Left hindlimb (tissue), 1 donor: ENCODE data around the gene BBS12.
"Not testable (repeated sequence)": the region's sequence is repeated elsewhere in the genome, so short reads cannot be mapped to it uniquely, and the experiment has no call there.

ENCODE experiments used
- DNase-seq: peaks from one replicate; pipeline ENCODE4 v3.0.0-alpha.2; 2018

Gene BBS12

DNA sequence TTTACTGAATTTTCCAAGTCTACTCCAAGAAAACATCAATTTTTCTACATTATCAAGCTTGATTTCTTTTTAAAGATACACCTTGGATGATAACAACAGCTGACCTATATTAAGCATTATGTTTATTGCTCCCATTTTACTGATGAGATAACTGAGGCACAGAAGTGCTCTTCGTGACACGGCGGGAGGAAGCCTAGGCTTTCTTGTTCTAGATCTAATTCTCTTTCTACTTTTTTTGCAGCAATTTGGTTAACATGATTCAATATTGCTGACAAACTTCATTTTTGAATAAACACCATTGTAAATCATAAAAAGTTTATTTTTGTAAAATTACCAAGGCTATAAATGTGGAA, 33.8 kb downstream of the BBS12 start:
- no peak for DNase-seq

DNA sequence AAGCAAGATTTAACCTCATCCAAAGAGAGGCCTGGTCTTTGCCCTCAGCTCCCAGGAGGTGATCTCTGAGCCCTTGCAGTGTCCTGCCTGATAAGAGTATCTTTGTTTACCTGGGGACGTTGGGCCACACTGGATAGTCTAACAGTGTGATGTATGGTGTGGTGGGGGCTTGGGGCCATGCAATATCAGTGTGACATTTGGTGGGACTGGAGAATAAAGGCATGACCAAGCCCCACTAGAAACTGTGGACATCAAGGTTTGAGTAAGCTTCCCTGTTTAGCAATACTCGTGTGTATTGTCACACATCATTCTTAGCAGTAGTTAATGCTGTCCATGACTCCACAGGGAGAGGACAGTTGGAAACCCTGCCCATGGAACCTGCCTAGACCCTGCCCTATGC, 34.4 kb downstream of the BBS12 start:
- no peak for DNase-seq

DNA sequence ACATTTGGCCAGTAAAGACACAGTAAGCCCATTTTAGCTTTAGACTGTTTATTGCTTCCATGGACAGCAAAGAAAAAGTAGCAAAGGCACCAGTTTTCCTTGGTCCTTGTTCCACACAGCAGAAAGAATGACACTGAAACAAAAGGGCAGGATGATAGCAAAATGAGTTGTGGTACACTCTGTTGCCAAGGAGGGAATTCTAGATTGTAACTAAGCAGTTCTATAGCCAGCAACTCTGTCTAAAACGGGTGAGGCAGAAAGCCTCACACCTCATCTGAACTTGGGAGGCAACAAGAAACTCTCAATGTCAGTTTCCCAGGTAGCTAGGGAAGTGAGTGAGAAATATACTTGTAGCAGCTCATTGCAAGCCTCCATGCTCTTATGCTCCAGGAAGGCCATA, 39.2 kb downstream of the BBS12 start:
- DNase-seq = no peak

DNA sequence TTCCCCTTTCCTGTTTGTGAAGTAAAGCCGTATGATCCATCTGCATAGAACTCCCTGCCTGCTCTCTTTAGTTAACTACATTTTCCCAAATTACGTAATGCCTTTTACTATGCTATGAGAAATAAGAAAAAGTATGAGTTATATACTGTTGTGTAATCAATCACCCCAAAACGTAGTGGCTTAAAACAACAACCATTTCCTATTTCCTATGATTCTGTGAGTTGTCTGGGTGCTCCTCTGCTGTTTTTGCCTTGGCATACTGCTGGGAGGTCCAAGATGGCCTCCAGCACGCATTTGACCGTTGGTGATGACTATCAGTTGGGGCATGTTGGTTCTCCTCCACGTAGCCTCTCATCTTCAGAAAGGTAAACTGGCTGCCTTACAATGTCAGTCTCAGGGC, 39.8 kb downstream of the BBS12 start:
- DNase-seq = no peak

DNA sequence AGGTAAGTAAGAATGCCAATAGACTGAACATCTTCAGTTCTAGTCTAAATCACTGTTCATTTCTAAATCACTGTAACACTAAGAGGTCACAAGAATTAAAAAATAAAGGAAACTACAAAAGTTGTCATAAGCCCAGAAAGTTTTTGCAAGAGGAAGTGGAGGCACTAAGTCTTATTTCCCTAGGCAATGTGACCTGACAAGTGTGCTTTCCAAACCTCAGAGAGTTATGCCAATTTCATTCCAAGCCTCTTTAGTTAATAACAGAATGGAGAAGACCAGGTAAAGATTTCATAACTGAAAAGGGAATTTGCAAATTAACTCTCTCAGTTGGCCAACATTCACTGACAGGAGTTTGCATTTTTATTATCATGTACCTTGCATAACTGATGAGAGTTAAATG, 40.5 kb downstream of the BBS12 start:
- no peak for DNase-seq

DNA sequence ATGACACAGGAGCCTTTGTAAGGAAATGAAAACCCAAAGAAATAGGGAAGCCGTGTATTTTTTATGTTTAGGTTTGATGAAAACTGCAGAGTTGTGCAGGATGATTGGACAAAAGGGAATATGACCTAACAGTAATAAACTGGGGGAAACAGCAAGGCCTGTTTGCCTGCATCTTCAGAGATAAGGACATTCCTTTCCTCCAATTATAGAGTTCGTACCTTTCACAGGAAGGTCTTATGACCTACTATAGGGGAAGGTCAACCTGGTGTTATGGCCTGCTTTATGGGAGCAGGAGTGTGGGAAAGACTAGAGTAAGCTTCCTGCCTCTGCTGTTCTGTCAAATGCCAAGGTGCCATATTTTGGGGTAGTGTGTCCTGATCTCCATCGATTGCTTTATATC, 42.5 kb downstream of the BBS12 start:
- DNase-seq = no peak

DNA sequence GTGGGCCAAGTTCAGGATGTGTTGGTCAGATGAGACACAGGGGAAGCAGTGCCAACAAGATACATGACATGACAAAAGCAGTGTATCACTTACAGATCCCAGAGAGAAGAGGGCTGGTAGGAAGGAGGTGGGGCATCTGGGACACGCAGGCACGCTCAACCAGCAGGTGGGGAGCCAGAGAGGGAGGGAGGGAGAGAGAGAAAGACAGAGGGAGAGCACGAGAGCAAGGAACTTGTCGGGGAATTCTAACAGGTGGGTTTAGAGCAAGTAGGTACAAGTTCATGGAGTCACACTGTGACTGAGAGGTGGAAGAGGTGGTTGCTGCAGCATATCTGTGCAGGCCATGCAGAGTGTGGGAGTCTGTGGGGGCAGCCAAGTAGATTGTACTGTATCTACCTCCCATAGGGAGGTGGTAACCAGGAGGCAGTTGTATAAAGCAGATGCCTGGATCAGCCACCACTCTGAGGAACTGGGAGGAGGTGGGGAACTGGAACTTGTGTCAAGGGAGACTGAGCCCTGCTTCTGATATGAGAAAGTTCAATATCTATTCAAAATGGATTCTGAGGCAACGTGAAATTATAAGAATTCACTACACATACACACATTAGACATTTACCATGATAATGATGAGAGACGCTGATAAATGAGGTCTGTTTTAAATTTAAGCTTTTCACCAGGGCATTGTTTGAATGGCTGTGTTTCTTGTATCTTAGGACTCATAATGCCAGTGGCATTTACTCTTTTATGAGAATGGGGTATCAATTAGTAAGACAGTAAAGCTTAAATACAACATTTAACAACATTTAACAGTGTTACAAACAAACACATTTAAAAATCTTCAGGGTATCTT, 43.7 kb downstream of the BBS12 start:
- no peak for DNase-seq

DNA sequence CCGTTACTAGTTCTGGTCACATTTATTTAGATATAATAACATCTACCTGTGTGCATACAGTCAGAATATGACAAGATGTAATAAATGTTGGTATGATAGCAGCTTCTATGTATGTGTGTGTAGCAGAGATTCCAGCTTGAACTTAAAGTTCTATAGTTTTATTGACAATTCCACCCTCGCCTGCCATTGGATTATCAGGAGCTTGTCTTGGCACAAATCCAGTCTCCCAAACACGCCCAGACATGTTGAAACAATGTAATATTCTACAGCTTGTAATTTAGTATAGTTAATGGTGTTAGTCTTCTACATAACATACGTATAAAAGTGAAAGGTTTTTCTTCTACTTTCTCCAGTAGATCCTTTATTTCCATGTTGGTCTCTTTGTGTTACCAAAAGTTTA, 44.4 kb downstream of the BBS12 start:
- no peak for DNase-seq

DNA sequence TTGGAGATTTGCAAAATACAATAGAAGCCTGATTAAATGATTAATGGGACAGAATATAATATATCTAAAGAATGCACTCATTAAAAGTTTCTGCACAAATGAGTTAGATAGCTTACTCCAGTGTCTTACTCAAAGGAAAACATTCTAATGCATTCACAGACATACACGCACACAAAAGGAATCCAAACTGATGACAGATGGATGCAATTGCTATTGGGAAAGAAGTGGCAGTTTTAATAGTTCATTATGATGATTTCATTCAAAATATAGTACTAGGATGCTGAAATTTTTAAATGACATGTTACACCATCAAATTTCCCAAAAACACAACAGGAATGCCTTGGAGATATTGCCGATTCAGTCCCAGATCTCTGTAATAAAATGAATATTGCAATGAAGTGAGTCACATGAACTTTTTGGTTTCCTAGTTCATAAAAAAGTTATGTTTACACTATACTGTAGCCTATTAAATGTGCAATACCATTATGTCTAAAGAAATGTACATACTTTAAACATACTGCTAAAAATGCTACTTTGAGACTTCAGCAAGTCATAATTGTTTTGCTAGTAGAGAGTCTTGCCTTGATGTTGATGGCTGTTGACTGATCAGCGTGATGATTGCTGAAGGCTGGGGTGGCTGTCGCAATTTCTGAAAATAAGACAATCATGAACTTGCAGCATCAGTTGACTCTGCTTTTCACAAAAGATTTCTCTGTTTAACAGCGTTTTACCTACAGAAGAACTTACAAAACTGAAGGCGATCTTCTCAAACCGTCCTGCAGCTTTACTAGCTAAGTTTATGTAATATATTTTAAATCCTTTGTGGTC, 45.6 kb downstream of the BBS12 start:
- DNase-seq = no peak

DNA sequence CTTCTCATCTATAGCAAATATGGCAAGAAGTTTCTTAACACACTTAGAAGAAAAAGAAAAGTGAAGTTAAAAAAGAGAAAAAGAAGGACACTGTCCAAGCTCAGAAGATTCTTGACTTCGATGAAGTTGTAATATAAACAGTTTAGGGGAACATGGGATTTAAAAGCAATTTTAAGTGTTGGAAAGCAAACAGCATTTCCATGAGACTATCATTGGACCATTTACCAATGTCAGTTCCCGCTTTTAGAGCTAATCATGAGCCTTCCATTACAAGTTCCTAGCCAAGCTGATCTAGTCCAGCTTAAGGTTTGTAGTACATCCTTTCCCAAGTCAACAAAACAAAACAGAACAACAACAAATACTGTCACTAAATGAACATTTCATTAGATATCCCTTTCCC, 49.0 kb downstream of the BBS12 start:
- no peak for DNase-seq

DNA sequence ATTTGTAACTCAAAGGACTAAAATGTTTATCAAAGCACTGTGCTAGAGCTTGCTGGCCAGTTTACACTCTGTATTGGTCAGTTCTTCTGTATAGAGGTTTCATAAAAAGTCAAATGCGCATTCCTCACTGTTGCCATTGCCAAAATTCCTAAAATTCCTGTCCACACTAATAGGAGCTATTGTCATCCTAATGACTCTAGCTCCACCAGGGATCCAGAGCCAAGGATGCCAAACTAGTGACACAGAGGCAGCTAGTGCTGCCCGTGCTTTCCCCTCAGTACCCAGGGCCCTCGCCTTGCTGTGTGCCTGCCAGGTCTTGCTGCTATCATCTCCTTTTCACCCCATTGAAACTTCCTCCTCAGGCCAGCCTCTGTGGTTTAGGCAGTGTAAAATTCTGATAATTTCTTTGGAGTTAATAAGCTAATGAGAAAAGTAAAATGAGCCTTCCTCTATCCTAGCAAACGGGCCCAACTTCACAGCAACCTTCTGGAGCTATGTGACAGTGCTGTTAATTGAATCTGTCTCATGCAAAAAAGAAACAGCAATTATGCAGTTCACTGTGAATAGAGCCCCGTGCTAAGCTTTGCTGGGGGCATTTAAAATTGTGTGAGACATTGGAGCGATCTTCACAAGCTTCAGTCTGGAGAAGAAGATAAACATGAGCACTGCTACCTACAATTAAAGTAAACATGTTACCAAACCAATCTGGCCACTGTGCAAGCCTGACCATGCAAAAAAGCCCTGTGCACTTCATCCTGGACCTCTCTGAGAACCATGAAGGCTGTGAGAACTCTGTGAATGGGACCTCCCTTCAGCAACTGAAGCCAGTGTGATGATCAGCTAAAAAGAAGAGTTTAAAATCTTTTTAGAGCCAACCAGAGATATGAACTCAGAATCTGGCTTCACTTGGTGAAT, 51.1 kb downstream of the BBS12 start:
- peak; percentile 47 for DNase-seq

DNA sequence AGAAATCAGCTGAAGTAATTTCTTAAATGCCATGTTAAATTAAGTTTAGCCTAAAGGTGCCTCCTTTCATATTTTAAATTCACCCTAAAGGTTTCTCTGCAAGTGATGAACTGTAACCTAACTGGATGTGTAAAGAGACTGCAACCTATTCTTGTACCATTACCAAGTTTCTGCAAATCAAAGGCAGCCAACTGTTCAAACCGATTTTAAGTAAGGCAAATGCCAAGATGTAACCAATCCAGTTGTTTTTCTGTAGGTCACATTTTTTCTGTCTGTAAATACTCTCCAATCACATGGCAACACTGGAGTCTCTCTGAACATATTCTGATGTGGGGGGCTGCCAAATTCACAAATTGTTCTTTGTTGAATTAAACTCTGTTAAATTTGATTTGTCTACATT, 51.8 kb downstream of the BBS12 start:
- DNase-seq = no peak

DNA sequence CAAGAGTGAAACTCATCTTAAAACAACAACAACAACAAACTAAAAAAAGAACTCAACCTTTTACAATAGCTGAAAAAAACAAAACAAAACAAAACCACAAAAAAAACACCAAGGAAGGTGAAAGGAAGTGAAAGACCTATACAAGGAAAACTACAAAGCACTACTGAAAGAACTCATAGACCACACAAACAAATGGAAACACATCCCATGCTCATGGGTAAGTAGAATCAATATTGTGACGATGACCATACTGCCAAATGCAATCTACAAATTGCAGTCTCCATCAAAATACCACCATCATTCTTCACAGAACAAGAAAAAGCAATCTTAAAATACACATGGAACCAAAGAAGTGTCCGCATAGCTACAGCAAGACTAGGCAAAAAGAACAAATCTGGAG, 52.6 kb downstream of the BBS12 start:
- no peak for DNase-seq

DNA sequence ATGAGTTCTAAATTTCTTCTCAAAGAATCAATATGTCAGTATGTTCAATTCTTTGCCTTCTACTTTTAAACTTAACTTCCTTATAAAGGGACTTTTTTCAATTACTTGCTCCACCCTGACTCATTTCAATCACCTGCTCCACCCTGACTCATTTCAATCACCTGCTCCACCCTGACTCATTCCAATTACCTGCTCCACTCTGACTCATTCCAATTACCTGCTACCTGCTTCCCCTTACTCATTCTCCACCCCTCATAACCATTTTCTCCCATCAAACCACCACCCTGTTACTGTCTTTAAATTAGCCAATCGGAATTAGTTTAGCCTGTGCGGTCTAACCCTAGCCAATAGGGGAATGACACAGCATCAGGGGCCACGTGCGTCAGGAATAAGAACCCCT, 53.8 kb downstream of the BBS12 start:
- not testable (repeated sequence) for DNase-seq

DNA sequence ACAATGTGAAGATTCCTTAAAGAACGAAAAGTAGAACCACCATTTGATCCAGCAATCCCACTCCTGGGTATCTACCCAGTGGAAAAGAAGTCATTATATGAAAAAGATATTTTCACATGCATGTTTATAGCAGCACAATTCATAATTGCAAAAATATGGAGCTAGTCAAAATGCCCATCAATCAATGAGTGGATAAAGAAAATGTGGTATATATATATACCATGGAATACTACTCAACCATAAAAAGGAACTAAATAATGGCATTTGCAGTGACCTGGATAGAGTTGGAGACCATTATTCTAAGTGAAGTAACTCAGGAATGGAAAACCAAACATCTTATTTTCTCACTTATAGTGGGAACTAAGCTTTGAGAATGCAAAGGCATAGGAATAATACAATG, 54.4 kb downstream of the BBS12 start:
- DNase-seq = not testable (repeated sequence)

DNA sequence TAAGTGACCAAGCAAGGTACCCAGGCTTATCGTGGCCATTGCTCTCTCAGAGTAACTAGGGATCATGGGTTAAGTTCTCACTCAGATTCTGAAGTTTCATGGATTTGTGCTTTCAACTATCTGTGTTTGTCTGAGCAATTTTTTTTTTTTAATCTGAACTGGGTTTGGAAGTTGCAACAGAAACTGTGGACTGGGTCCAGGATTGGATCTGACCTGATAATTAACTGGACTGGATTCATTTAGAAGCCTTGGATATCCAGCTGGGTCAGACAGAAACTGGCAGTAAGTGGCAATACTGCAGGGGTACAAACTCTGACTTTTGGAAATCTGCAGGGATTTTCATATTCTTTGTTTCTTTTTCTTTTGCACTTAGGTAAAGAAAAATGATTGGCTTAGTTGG, 55.4 kb downstream of the BBS12 start:
- no peak for DNase-seq

DNA sequence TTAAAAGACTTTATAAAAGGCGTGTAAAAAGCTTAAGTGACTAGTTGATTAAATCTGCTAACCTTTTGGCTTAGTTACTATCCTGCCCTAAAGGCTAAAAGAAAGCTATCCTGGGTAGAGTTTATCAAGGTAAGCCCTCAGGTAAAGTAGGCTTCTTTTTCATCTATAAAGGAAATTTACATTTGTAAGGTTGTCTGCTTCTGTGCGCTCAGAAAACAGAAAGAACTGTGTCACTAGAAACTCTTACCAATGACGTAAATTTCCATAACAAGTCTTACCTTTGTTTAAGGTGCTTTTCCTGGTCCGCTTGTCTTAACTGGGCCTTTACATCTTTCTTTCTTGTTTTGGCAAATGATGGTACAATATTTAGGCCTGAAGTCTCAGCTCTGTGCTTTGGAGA, 56.4 kb downstream of the BBS12 start:
- no peak for DNase-seq

DNA sequence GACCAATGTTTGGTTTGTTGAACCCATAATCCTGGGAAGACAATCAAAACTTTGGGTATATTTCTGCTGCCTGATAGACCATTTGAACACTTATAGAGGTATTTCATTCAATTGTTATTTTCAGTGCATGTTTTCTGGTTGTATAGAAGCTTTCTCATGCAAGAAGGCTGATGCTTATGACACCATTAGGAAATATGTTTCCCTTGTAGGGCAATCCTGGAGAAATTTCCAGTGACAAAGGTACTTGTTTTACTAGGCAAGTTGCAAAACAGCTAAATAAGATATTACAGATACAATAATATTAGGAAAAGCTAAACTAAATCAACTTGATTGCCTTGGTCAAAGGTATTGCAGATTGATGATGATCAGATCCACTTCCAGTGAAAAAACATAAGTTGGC, 61.3 kb downstream of the BBS12 start:
- no peak for DNase-seq
